Stomach (tissue), 4 donors: Measurements from ENCODE around the gene GRIP1.

Source experiments
- CTCF ChIP-seq, 7 experiments: fragments of 450-650 bp in 4 of 7; fragments of 200-600 bp in 3 of 7; sonication (generic) in 3 of 7; IDR thresholded peaks; one replicate each; pipeline ENCODE4 v1.5.1; 2016 to 2019; ENCODE audit warnings: antibody characterized with exemption in 7 of 7, control low read depth in 2 of 7, mild to moderate bottlenecking in 1 of 7
- EP300 ChIP-seq: sonication (generic); formaldehyde crosslinking; IDR thresholded peaks from one replicate; pipeline ENCODE4 v1.6.1; 2017; ENCODE audit warnings: antibody characterized with exemption
- POLR2A ChIP-seq, 4 donors: fragments of 450-650 bp; IDR thresholded peaks; one replicate each; pipeline ENCODE4 v1.6.1; 2016; ENCODE audit warnings: antibody characterized with exemption in 4 of 4, control low read depth in 2 of 4, mild to moderate bottlenecking in 1 of 4, moderate library complexity in 1 of 4

- TF ChIP-seq POLR2A (IDR thresholded peaks at IDR 0.05) (no peak), CTCF (IDR thresholded peaks at IDR 0.05) (no peak), EP300 (no peak)
Observed at GRCh38 chr12:66636771-66637170, 42.1 kb downstream of the GRIP1 start.
